ENCODE data around the gene PODXL2. TPM values are rescaled to one million over a fixed set of nuclear protein-coding genes. Genes with fewer than 3 reads are reported as not detected.

Gene PODXL2
- total RNA-seq, 1 donor from 2014 or later, result 14.5 TPM

- Mint-ChIP-seq H3K27ac (ENCODE audit: unreplicated experiment) (no peak overlapping the region), H3K36me3 (ENCODE audit: low read depth, unreplicated experiment) (peaks cover 2% of the 10 kb centered on the region), H3K4me3 (ENCODE audit: unreplicated experiment) (no peak overlapping the region), H3K9me3 (ENCODE audit: unreplicated experiment) (no peaks in the 10 kb centered on the region), H3K27me3 (ENCODE audit: low read depth, unreplicated experiment) (peaks cover 2% of the 10 kb centered on the region), H3K4me1 (ENCODE audit: low read depth, unreplicated experiment) (peaks cover 5% of the 10 kb centered on the region)
- no peak overlapping the region for H3K4me2 ChIP-seq (ENCODE audit: low read length)
- H3K4me3 ChIP-seq (ENCODE audit: insufficient read depth, low read depth, low read length), result no peak overlapping the region
- no peak overlapping the region for H3K27ac ChIP-seq (ENCODE audit: low read depth, low read length)
- H3K9me3 ChIP-seq (ENCODE audit: insufficient read depth, low read depth, low read length), result no peaks in the 10 kb centered on the region
- H2AFZ ChIP-seq (ENCODE audit: low read depth, low read length), result no peak overlapping the region
- no peak for DNase-seq (ENCODE audit: low read depth)
- H4K20me1 ChIP-seq (ENCODE audit: insufficient read depth, low read length), result no peaks in the 10 kb centered on the region
- H3K36me3 ChIP-seq (ENCODE audit: insufficient read depth, low read length), result no peaks in the 10 kb centered on the region
- no peaks in the 10 kb centered on the region for H3K79me2 ChIP-seq (ENCODE audit: insufficient read depth, low read length)
- FAIRE-seq, result no peak
- H3K27me3 ChIP-seq (ENCODE audit: insufficient read depth, low read length), result no peaks in the 10 kb centered on the region
- H3K4me1 ChIP-seq (ENCODE audit: insufficient read depth, low read length), result peaks cover 1% of the 10 kb centered on the region
- TF ChIP-seq EZH2 (IDR thresholded peaks at IDR 0.05; ENCODE audit: insufficient read depth, low read length) (no peak), CTCF (IDR thresholded peaks at IDR 0.05; ENCODE audit: insufficient read depth, low read depth, low read length) (no peak)
- no peak overlapping the region for H3K9ac ChIP-seq (ENCODE audit: low read length)
Measured at GRCh38 chr3:127660621-127661251, 31.8 kb downstream of the PODXL2 start.

- Histone ChIP-seq H3K36me3 (ENCODE audit: insufficient read depth, low read length) (no peaks in the 10 kb centered on the region), H2AFZ (ENCODE audit: low read depth, low read length) (no peak overlapping the region), H3K4me1 (ENCODE audit: insufficient read depth, low read length) (no peaks in the 10 kb centered on the region), H3K4me2 (ENCODE audit: low read length) (no peak overlapping the region), H3K79me2 (ENCODE audit: insufficient read depth, low read length) (no peaks in the 10 kb centered on the region), H3K27ac (ENCODE audit: low read depth, low read length) (no peak overlapping the region), H3K9me3 (ENCODE audit: insufficient read depth, low read depth, low read length) (no peaks in the 10 kb centered on the region), H3K9ac (ENCODE audit: low read length) (no peak overlapping the region), H3K27me3 (ENCODE audit: insufficient read depth, low read length) (no peaks in the 10 kb centered on the region), H4K20me1 (ENCODE audit: insufficient read depth, low read length) (no peaks in the 10 kb centered on the region), H3K4me3 (ENCODE audit: insufficient read depth, low read depth, low read length) (no peak overlapping the region)
- no peak overlapping the region for H3K4me3 Mint-ChIP-seq (ENCODE audit: unreplicated experiment)
- H3K27ac Mint-ChIP-seq (ENCODE audit: unreplicated experiment), result no peak overlapping the region
- FAIRE-seq, result no peak
- no peak for DNase-seq (ENCODE audit: low read depth)
- peaks cover 2% of the 10 kb centered on the region for H3K36me3 Mint-ChIP-seq (ENCODE audit: low read depth, unreplicated experiment)
- peaks cover 2% of the 10 kb centered on the region for H3K27me3 Mint-ChIP-seq (ENCODE audit: low read depth, unreplicated experiment)
- no peaks in the 10 kb centered on the region for H3K9me3 Mint-ChIP-seq (ENCODE audit: unreplicated experiment)
- peaks cover 1% of the 10 kb centered on the region for H3K4me1 Mint-ChIP-seq (ENCODE audit: low read depth, unreplicated experiment)
- TF ChIP-seq CTCF (IDR thresholded peaks at IDR 0.05; ENCODE audit: insufficient read depth, low read depth, low read length), result no peak
- TF ChIP-seq EZH2 (IDR thresholded peaks at IDR 0.05; ENCODE audit: insufficient read depth, low read length), result no peak
Measured at GRCh38 chr3:127661600-127661999, 32.6 kb downstream of the PODXL2 start.

GRCh38 chr3:127662001-127662469, 33.0 kb downstream of the PODXL2 start:
- Histone ChIP-seq H3K27ac (ENCODE audit: low read depth, low read length) (no peak overlapping the region), H3K9ac (ENCODE audit: low read length) (no peak overlapping the region), H3K4me3 (ENCODE audit: insufficient read depth, low read depth, low read length) (no peak overlapping the region), H3K4me1 (ENCODE audit: insufficient read depth, low read length) (no peaks in the 10 kb centered on the region), H3K9me3 (ENCODE audit: insufficient read depth, low read depth, low read length) (no peaks in the 10 kb centered on the region), H2AFZ (ENCODE audit: low read depth, low read length) (no peak overlapping the region), H3K4me2 (ENCODE audit: low read length) (no peak overlapping the region), H3K79me2 (ENCODE audit: insufficient read depth, low read length) (no peaks in the 10 kb centered on the region), H4K20me1 (ENCODE audit: insufficient read depth, low read length) (no peaks in the 10 kb centered on the region), H3K36me3 (ENCODE audit: insufficient read depth, low read length) (no peaks in the 10 kb centered on the region), H3K27me3 (ENCODE audit: insufficient read depth, low read length) (no peaks in the 10 kb centered on the region)
- no peak for FAIRE-seq
- no peak overlapping the region for H3K27ac Mint-ChIP-seq (ENCODE audit: unreplicated experiment)
- peaks cover 1% of the 10 kb centered on the region for H3K4me1 Mint-ChIP-seq (ENCODE audit: low read depth, unreplicated experiment)
- no peak for DNase-seq (ENCODE audit: low read depth)
- peaks cover 3% of the 10 kb centered on the region for H3K27me3 Mint-ChIP-seq (ENCODE audit: low read depth, unreplicated experiment)
- no peaks in the 10 kb centered on the region for H3K9me3 Mint-ChIP-seq (ENCODE audit: unreplicated experiment)
- no peak overlapping the region for H3K4me3 Mint-ChIP-seq (ENCODE audit: unreplicated experiment)
- H3K36me3 Mint-ChIP-seq (ENCODE audit: low read depth, unreplicated experiment), result peaks cover 2% of the 10 kb centered on the region
- TF ChIP-seq CTCF (IDR thresholded peaks at IDR 0.05; ENCODE audit: insufficient read depth, low read depth, low read length) (no peak), EZH2 (IDR thresholded peaks at IDR 0.05; ENCODE audit: insufficient read depth, low read length) (no peak)

Measured in astrocyte (in vitro differentiated cells and primary cell).